ENCODE data around the gene CEP128. TPM values are rescaled to one million over a fixed set of nuclear protein-coding genes. Genes with fewer than 3 reads are reported as not detected.

CEP128 gene
- total RNA-seq, 1 donor from 2014 or later: 9.7 TPM

GRCh38 chr14:80977221-80977620, 35.7 kb upstream of the CEP128 start:
- Mint-ChIP-seq H3K36me3 (ENCODE audit: unreplicated experiment) (no peaks in the 10 kb centered on the region), H3K27ac (ENCODE audit: unreplicated experiment) (no peak overlapping the region), H3K9me3 (ENCODE audit: unreplicated experiment) (no peaks in the 10 kb centered on the region), H3K27me3 (ENCODE audit: unreplicated experiment) (peaks cover 51% of the 10 kb centered on the region), H3K4me1 (ENCODE audit: unreplicated experiment) (no peaks in the 10 kb centered on the region), H3K4me3 (ENCODE audit: unreplicated experiment) (no peak overlapping the region)
- no peak for DNase-seq (ENCODE audit: extremely low spot score, unreplicated experiment)
- no peak for TF ChIP-seq CTCF (IDR thresholded peaks at IDR 0.05)

- no peak for TF ChIP-seq CTCF (IDR thresholded peaks at IDR 0.05)
- H3K27ac Mint-ChIP-seq (ENCODE audit: unreplicated experiment): no peak overlapping the region
- no peak overlapping the region for H3K4me3 Mint-ChIP-seq (ENCODE audit: unreplicated experiment)
- peaks cover 49% of the 10 kb centered on the region for H3K27me3 Mint-ChIP-seq (ENCODE audit: unreplicated experiment)
- no peaks in the 10 kb centered on the region for H3K9me3 Mint-ChIP-seq (ENCODE audit: unreplicated experiment)
- DNase-seq (ENCODE audit: extremely low spot score, unreplicated experiment): no peak
- H3K36me3 Mint-ChIP-seq (ENCODE audit: unreplicated experiment): no peaks in the 10 kb centered on the region
- H3K4me1 Mint-ChIP-seq (ENCODE audit: unreplicated experiment): no peaks in the 10 kb centered on the region
Observed at GRCh38 chr14:80974679-80975078, 33.1 kb upstream of the CEP128 start.

GRCh38 chr14:80973931-80974641, 32.5 kb upstream of the CEP128 start:
- H3K4me1 Mint-ChIP-seq (ENCODE audit: unreplicated experiment): no peaks in the 10 kb centered on the region
- no peak overlapping the region for H3K27ac Mint-ChIP-seq (ENCODE audit: unreplicated experiment)
- no peaks in the 10 kb centered on the region for H3K9me3 Mint-ChIP-seq (ENCODE audit: unreplicated experiment)
- H3K4me3 Mint-ChIP-seq (ENCODE audit: unreplicated experiment): no peak overlapping the region
- H3K36me3 Mint-ChIP-seq (ENCODE audit: unreplicated experiment): no peaks in the 10 kb centered on the region
- H3K27me3 Mint-ChIP-seq (ENCODE audit: unreplicated experiment): peaks cover 48% of the 10 kb centered on the region
- DNase-seq (ENCODE audit: extremely low spot score, unreplicated experiment): no peak
- no peak for TF ChIP-seq CTCF (IDR thresholded peaks at IDR 0.05)

GRCh38 chr14:80965037-80965436, 23.5 kb upstream of the CEP128 start:
- Mint-ChIP-seq H3K27me3 (ENCODE audit: unreplicated experiment) (peaks cover 53% of the 10 kb centered on the region), H3K4me1 (ENCODE audit: unreplicated experiment) (no peaks in the 10 kb centered on the region), H3K4me3 (ENCODE audit: unreplicated experiment) (no peak overlapping the region), H3K9me3 (ENCODE audit: unreplicated experiment) (no peaks in the 10 kb centered on the region), H3K36me3 (ENCODE audit: unreplicated experiment) (no peaks in the 10 kb centered on the region), H3K27ac (ENCODE audit: unreplicated experiment) (no peak overlapping the region)
- DNase-seq (ENCODE audit: extremely low spot score, unreplicated experiment): no peak
- no peak for TF ChIP-seq CTCF (IDR thresholded peaks at IDR 0.05)

GRCh38 chr14:80959496-80959895, 18.0 kb upstream of the CEP128 start:
- Mint-ChIP-seq H3K4me1 (ENCODE audit: unreplicated experiment) (peaks cover 6% of the 10 kb centered on the region), H3K4me3 (ENCODE audit: unreplicated experiment) (no peak overlapping the region), H3K27ac (ENCODE audit: unreplicated experiment) (no peak overlapping the region), H3K9me3 (ENCODE audit: unreplicated experiment) (no peaks in the 10 kb centered on the region), H3K36me3 (ENCODE audit: unreplicated experiment) (no peaks in the 10 kb centered on the region), H3K27me3 (ENCODE audit: unreplicated experiment) (peaks cover 62% of the 10 kb centered on the region)
- no peak for TF ChIP-seq CTCF (IDR thresholded peaks at IDR 0.05)
- no peak for DNase-seq (ENCODE audit: extremely low spot score, unreplicated experiment)
